Esophagus (tissue), 2 donors: ENCODE measurements around the gene GNG4. TPM values are rescaled to one million over a fixed set of nuclear protein-coding genes. Genes with fewer than 3 reads are reported as not detected.
"Not testable (repeated sequence)": the region's sequence is repeated elsewhere in the genome, so short reads cannot be mapped to it uniquely, and the experiment has no call there.

Experiments used
- H3K27ac ChIP-seq, 2 donors: one replicate each; pipeline ENCODE4 v1.5.1; 2013; ENCODE audit warnings: low read depth in 2 of 2, mild to moderate bottlenecking in 2 of 2, inconsistent platforms in 1 of 2, low read length in 1 of 2, moderate library complexity in 1 of 2
- H3K27me3 ChIP-seq, 2 donors: one replicate each; pipeline ENCODE4 v1.6.1; 2013; ENCODE audit warnings: low read length in 2 of 2, control low read depth in 1 of 2, mild to moderate bottlenecking in 1 of 2; ENCODE audit not compliant: insufficient read depth in 2 of 2, control insufficient read depth in 1 of 2
- H3K36me3 ChIP-seq, 2 donors: one replicate each; pipeline ENCODE4 v1.6.1; 2013; ENCODE audit warnings: low read length in 1 of 2; ENCODE audit not compliant: control insufficient read depth in 2 of 2, insufficient read depth in 2 of 2
- H3K4me1 ChIP-seq, 2 donors: one replicate each; pipeline ENCODE4 v1.6.1; 2013; ENCODE audit warnings: low read length in 1 of 2; ENCODE audit not compliant: control insufficient read depth in 2 of 2, insufficient read depth in 2 of 2
- H3K4me3 ChIP-seq, 2 donors: one replicate each; pipeline ENCODE4 v1.5.1; 2013; ENCODE audit warnings: low read length in 2 of 2, mild to moderate bottlenecking in 2 of 2, low read depth in 1 of 2, moderate library complexity in 1 of 2
- H3K9me3 ChIP-seq, 2 donors: one replicate each; pipeline ENCODE4 v1.6.1; 2013; ENCODE audit warnings: mild to moderate bottlenecking in 2 of 2, low read depth in 1 of 2, low read length in 1 of 2, moderate library complexity in 1 of 2; ENCODE audit not compliant: control insufficient read depth in 2 of 2, insufficient read depth in 1 of 2
- WGBS, 2 donors: extraction: QIAGEN DNeasy Blood & Tissue Kit; methylation state at CpG; one replicate each; pipeline ENCODE4 v1.1.7; 2013; 5-methylcytosine and 5-hydroxymethylcytosine counted together
- polyA plus RNA-seq, 2 donors: library from polyadenylated mRNA; stranded (reverse); fragments of 200-250 nt; gene quantifications; one replicate each; pipeline ENCODE4 v1.2.3, GENCODE V29; 2013
- donor health status: healthy with polysubstance abuse.
- donor health status: Bipolar disorder and iron deficiency.

The GNG4 gene
- polyA plus RNA-seq, 2 donors, result 8.1 to 10.9 TPM

DNA sequence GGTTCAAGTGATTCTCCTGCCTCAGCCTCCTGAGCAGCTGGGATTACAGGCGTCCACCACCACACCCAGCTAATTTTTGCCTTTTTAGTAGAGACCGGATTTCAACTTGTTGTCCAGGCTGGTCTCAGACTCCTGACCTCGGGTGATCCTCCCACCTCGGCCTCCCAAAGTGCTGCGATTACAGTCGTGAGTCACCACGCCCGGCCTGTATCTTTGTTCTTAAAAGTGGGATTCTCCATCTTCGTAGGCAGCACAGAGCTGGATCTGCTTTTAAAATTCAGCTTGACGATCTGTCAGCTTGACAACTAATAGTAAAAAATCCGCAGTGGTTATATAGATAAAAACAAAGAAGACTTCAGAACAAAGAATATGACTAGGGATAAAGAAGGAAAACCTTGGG lies 2.8 kb upstream of the GNG4 start:
- Histone ChIP-seq H3K27ac (no peak overlapping the region), H3K27me3 (peaks cover 0 to 3% of the 10 kb centered on the region in 2 donors), H3K36me3 (no peaks in the 10 kb centered on the region), H3K9me3 (no peaks in the 10 kb centered on the region), H3K4me1 (peaks cover 4 to 8% of the 10 kb centered on the region in 2 donors), H3K4me3 (no peak overlapping the region)
- 94 to 95% methylated on average over 11 of the region's 11 CpGs for WGBS, 2 donors

DNA sequence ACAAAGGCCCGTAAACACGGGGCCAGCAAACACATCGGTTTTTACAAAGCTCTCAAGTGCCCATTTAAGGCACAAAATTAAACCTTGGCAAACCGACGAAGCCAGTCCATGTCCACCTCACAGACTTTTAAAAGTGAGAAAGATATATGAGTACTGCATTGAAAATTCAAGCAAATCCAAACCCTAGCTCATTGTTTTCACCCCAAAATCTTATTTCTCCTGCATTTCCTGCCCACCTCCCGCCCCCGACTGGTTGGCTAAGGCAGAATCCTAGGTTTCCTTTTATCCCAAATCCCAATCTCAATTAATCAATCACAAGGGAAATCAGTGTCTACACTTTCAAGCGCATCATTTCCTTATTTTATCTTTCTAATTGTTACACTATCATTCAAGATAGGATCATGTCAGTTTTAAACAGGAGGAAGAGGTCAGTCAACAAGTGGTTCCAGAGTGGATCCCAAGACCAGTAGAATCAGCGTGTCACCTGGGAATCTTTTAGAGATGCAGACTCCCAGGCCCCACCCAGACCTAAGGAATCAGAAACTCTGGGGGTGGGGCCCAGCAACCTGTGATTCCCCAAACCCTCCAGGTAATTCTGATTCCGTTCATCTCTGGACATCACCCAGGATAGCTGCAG lies 1.7 kb upstream of the GNG4 start:
- 51 to 52% methylated on average over 10 of the region's 10 CpGs for WGBS, 2 donors
- H3K9me3 ChIP-seq, result no peaks in the 10 kb centered on the region
- peaks cover 0 to 3% of the 10 kb centered on the region in 2 donors for H3K27me3 ChIP-seq
- no peaks in the 10 kb centered on the region for H3K36me3 ChIP-seq
- H3K27ac ChIP-seq, result no peak overlapping the region
- no peak overlapping the region for H3K4me3 ChIP-seq
- H3K4me1 ChIP-seq, result peaks cover 4 to 8% of the 10 kb centered on the region in 2 donors

DNA sequence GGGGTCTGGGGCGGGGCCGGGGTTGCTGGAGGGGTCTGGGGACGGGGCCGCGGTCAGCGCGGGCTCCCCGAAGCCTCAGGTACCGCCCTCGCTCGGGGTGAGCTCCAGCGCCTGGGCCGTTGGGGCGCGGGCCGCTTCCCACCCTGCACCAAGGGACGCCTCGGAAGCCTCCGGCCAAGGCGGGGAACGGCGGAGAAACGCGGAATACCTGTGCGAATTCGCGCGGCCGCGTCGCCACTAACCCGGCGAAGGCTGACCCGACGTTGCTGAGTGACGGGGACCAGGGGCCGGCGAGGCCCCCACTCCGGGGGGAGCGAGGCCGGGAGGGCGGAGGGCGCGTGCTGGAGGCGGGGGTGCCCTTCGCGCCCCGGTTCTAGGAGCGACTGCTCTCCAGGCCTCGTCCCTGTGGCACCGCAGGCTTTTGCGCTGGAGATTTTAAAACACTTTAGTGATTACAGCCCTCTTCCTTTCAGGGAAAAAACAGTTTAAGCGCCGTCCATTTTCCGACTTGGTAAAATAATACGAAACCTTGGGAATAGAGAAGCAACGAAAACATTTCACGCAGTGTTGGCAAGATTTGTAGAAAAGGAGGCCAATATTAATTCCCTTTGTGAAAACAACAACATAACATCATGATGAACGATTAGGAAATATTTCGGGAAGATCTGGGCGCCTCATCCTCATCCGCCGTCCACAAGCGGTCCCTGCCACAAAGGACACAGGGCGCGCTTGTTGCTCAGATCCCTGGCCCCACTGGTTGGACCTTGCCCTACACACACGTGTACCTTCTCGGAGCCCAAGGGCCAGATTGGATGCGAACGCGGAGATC lies 971 bp upstream of the GNG4 start:
- WGBS, 2 donors, result 6 to 7% methylated on average over 68 to 71 of the region's 71 CpGs
- Histone ChIP-seq H3K27ac (no peak overlapping the region), H3K4me3 (peak overlapping the region; percentile 41 to 60), H3K4me1 (peaks cover 4 to 8% of the 10 kb centered on the region in 2 donors), H3K27me3 (peaks cover 0 to 3% of the 10 kb centered on the region in 2 donors), H3K9me3 (no peaks in the 10 kb centered on the region), H3K36me3 (no peaks in the 10 kb centered on the region)

DNA sequence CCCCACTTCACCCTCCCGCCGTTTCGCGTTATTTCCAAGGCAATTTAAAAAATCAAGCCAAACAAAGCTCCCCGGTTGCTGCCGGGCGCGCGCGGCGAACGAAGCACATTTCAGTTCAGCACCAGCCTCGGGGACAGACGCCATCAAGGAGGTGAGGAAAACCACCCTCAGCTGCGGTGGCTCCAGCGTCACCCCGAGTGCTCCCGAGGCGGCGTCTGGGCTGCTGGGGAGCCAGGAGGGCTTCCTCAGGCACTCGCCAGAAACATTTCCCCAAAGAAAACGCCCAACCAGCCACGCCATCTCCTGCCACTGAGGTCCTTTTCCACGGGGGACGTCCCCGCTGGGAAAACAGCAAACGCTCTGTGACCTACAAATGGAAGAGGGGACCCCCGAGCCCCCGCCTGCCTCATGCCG lies 623 bp downstream of the GNG4 start:
- Histone ChIP-seq H3K4me3 (peak overlapping the region; percentile 39 to 60), H3K4me1 (peaks cover 4 to 8% of the 10 kb centered on the region in 2 donors), H3K9me3 (no peaks in the 10 kb centered on the region), H3K27me3 (peaks cover 0 to 3% of the 10 kb centered on the region in 2 donors), H3K27ac (peak overlapping the region in 1 of 2 donors; percentile 47), H3K36me3 (no peaks in the 10 kb centered on the region)
- WGBS, 2 donors, result 1% methylated on average over 29 to 30 of the region's 30 CpGs

DNA sequence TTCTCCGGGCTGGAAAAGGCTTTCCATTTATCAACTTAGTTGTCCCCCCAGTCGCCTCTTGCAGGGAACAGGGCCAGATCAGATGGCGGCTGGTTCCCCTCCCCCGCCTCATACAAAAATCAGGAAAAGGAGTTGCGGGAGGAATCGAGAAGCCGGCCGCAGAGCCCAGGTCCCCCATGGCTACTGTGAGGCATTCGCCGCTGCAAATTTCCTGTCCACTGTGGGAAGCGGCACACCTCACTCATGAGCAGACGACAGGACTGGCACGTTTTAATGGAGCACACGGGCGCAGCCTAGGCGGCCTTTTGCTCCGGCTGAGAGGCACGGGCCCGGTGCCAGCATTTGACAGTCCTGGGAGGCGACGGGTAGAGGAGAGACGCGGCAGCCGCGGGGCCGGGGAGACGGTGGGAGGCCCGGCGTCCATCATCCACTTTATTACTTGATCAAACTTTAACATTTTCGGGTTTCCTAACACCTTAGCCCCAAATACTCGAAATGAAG lies 1.1 kb downstream of the GNG4 start:
- 7 to 14% methylated on average over 31 of the region's 31 CpGs for WGBS, 2 donors
- Histone ChIP-seq H3K36me3 (no peaks in the 10 kb centered on the region), H3K4me3 (peak overlapping the region; percentile 39 to 60), H3K4me1 (peaks cover 4 to 8% of the 10 kb centered on the region in 2 donors), H3K27ac (no peak overlapping the region), H3K9me3 (no peaks in the 10 kb centered on the region), H3K27me3 (peaks cover 0 to 3% of the 10 kb centered on the region in 2 donors)

DNA sequence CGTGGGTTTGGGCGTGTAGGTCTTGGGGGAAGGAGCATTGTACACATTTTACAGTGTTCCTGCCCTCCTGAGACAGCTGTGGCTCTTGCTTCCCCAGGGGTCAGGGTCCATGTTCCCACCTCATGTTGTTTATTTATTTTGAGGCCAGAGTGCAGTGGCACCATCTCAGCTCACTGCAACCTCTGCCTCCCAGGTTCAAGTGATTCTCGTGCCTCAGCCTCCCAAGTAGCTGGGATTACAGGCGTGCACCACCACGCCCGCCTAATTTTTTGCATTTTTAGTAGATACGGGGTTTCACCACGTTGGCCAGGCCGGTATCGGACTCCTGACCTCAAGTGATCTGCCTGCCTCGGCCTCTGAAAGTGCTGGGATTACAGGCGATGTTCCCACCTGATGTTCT lies 2.0 kb downstream of the GNG4 start:
- not testable (repeated sequence) for H3K27ac ChIP-seq, H3K9me3 ChIP-seq, H3K36me3 ChIP-seq, H3K4me1 ChIP-seq, H3K27me3 ChIP-seq, H3K4me3 ChIP-seq
- WGBS, 2 donors, result 83 to 93% methylated on average over 12 of the region's 12 CpGs

DNA sequence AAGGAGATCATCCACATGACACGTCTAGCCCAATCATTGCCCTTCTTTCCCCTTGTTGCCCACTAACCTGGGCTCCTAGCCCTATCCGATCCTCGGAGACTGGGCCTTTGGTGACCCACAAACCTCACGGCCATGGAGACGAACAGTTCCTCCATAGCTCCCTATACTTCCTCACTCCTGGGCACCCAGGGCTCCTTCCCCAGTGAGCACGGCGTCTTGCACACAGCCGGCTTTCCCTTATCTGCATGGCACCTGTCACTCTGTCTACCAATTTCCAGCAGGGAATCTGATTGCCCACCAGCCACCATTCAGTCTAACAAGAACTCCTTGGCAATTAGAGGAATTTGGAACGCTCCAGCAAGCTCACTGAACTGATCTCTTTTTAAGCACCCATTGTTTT lies 3.1 kb downstream of the GNG4 start:
- peaks cover 4 to 13% of the 10 kb centered on the region in 2 donors for H3K4me1 ChIP-seq

DNA sequence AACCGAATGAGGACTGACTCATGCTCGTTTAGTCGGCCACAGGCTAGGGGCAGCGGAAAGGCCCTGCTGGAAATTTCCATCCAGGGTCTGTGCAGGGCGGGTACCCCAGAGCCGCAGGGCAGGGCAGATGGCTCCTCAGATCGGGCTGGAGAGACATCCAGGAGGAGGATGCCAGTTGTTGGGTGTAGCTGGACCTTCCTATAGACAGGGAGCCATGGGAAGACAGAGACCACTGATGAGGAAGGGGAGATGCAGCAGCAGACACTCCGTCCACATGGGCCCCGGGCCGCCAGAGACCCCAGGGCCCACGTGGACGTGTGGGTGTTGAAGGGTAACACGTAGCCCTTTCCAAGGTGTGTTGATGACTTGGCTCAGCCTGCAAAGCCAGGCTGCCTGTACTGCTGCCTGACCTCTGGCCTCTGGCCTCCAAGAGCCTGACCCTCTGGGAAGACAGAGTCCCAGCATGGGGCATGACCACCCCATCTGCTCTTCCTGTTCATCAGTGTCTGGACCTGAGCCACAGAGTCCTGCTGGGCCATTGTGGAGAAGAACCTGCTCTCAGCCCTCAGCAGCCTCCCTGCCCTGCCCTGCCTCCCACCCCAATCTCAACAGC lies 4.8 kb downstream of the GNG4 start:
- H3K4me3 ChIP-seq, result no peak overlapping the region
- no peaks in the 10 kb centered on the region for H3K9me3 ChIP-seq
- 84 to 87% methylated on average over 13 of the region's 13 CpGs for WGBS, 2 donors
- H3K36me3 ChIP-seq, result no peaks in the 10 kb centered on the region
- H3K4me1 ChIP-seq, result peaks cover 4 to 11% of the 10 kb centered on the region in 2 donors
- H3K27me3 ChIP-seq, result peaks cover 0 to 3% of the 10 kb centered on the region in 2 donors
- H3K27ac ChIP-seq, result no peak overlapping the region

More for the DNA sequence above, 3.1 kb downstream of the GNG4 start:
- no peak overlapping the region for H3K4me3 ChIP-seq
- H3K9me3 ChIP-seq, result no peaks in the 10 kb centered on the region
- H3K36me3 ChIP-seq, result no peaks in the 10 kb centered on the region
- H3K27me3 ChIP-seq, result peaks cover 0 to 3% of the 10 kb centered on the region in 2 donors
- no peak overlapping the region for H3K27ac ChIP-seq
- WGBS, 2 donors, result 85 to 88% methylated on average over 9 of the region's 9 CpGs

DNA sequence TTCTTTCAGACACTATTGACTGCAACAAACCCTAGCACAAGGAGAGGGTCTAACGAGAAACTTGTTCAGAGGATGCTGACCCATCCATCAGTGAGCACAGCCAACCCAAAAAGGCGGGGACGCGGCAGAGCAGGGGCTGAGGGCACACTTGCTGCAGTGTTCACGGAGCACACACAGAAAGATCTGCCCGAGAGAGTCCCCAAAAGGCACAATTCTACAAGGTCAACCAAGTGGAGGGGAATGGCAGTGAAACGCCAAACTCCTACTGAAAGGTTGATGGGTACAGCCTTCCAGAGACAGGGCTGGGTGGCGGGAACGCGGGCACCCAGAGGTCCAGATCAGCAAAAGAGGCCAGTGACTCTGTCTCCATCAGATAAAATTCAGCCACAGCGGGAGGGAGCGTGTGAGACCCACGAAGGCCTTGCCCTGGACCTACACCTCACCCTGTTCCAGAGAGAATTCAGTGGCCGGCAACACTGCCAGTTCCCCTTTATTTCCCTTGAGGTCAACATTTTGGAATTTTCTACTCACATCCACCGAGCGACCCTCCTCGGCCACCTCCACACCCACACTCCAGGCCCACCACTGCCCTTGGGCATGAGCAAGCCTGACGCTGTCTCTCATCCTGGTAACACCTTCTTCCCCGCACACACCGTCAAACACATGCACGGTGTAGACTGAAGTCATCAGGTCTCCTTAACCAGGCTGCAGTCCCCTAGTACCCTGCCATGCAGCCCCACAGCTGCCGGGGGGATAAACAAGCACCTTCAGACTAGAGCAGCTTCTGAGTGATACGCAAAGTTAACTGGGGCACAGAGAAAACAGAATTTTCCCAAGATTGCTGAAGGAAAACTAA lies 5.5 kb downstream of the GNG4 start:
- Histone ChIP-seq H3K36me3 (no peaks in the 10 kb centered on the region), H3K27me3 (no peaks in the 10 kb centered on the region), H3K4me1 (peaks cover 0 to 11% of the 10 kb centered on the region in 2 donors), H3K4me3 (no peak overlapping the region), H3K27ac (no peak overlapping the region), H3K9me3 (no peaks in the 10 kb centered on the region)
- WGBS, 2 donors, result 94% methylated on average over 23 of the region's 23 CpGs
